Thoracic aorta (tissue), 2 donors: ENCODE results near the gene ASTN1. TPM values are rescaled to one million over a fixed set of nuclear protein-coding genes. Genes with fewer than 3 reads are reported as not detected.

ENCODE experiments used
- ATAC-seq: fragments of 150-250 bp; one replicate; pipeline ENCODE4 v1.8.0; 2017; ENCODE audit warnings: low read depth; ENCODE audit not compliant: insufficient number of reproducible peaks, low FRiP score
- DNase-seq: peaks from one replicate; pipeline ENCODE4 v3.0.0-alpha.2; 2020; ENCODE audit warnings: low spot score
- H3K27ac ChIP-seq, 2 donors: fragments of 200-600 bp; sonication (generic); 1 replicate in 1 of 2; 2 replicates in 1 of 2; pipeline ENCODE4 v1.5.1; 2016; ENCODE audit warnings: mild to moderate bottlenecking in 2 of 2, moderate library complexity in 2 of 2
- H3K27me3 ChIP-seq: fragments of 200-600 bp; sonication (generic); replicated peaks from 2 replicates; pipeline ENCODE4 v1.6.0; 2016; ENCODE audit warnings: mild to moderate bottlenecking; ENCODE audit not compliant: insufficient read depth
- H3K36me3 ChIP-seq: fragments of 200-600 bp; sonication (generic); one replicate; pipeline ENCODE4 v1.5.1; 2016
- H3K4me1 ChIP-seq, 2 donors: fragments of 200-600 bp; sonication (generic); 1 replicate in 1 of 2; 2 replicates in 1 of 2; pipeline versions ENCODE4 v1.5.1 to v1.6.0; 2016; ENCODE audit warnings: low read depth in 2 of 2, mild to moderate bottlenecking in 1 of 2; ENCODE audit not compliant: control insufficient read depth in 1 of 2
- H3K4me3 ChIP-seq: fragments of 200-600 bp; sonication (generic); 2 replicates; pipeline ENCODE4 v1.5.1; 2016; ENCODE audit warnings: mild to moderate bottlenecking
- H3K9me3 ChIP-seq: fragments of 200-600 bp; sonication (generic); 2 replicates; pipeline ENCODE4 v1.5.1; 2016
- CTCF ChIP-seq: fragments of 200-600 bp; sonication (generic); IDR thresholded peaks from one replicate; pipeline ENCODE4 v1.5.1; 2019; ENCODE audit warnings: antibody characterized with exemption
- total RNA-seq, 2 donors: library from RNA; depleted of rRNA; stranded (reverse); fragments of >200 nt; gene quantifications; one replicate each; pipeline versions ENCODE4 v1.1.0 to v1.2.3, GENCODE V29; 2016

The ASTN1 gene
- total RNA-seq, 2 donors from 2014 or later = 0.41 to 0.42 TPM

DNA sequence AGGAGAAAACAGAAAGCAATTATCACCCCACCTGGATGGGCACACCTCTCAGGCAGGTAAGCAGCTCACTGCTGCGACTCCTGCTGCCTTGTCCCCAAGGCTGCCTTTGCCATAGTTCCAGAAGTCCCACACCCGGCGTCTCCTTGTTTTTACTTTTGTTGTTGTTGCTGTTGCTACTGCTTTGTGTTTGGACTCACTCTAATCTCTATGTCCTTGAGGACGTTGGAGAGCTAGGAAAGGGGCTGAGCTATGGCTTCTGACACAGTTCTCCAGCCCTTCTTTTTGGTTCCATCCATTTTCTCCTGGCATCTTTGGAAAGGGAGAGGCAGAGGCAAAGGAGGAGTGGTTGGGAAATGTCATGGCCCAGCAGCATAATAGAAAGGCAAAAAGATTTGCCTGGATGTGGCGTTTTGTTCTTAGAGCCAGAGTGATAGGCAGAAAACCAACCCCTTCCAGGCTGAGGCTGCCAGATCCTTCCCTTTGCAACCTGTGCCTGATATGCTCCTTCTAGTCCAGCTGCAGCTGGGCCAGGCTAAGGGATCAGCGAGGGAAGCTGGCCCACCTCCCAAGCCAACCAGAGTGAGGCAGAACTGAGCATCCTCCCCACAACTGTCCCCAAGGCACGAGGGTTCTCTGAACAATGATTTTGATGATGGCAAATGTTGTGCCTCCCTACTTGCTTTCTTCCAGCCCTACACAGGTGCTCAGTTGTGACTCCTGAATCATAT, 270.7 kb downstream of the ASTN1 start:
- Histone ChIP-seq H3K36me3 (no peaks in the 10 kb centered on the region), H3K4me1 (peaks cover 0 to 4% of the 10 kb centered on the region in 2 donors), H3K27me3 (no peaks in the 10 kb centered on the region), H3K9me3 (no peaks in the 10 kb centered on the region), H3K4me3 (no peak overlapping the region), H3K27ac (no peak overlapping the region)
- DNase-seq (no peak), ATAC-seq (no peak)
- TF ChIP-seq CTCF = no peak

DNA sequence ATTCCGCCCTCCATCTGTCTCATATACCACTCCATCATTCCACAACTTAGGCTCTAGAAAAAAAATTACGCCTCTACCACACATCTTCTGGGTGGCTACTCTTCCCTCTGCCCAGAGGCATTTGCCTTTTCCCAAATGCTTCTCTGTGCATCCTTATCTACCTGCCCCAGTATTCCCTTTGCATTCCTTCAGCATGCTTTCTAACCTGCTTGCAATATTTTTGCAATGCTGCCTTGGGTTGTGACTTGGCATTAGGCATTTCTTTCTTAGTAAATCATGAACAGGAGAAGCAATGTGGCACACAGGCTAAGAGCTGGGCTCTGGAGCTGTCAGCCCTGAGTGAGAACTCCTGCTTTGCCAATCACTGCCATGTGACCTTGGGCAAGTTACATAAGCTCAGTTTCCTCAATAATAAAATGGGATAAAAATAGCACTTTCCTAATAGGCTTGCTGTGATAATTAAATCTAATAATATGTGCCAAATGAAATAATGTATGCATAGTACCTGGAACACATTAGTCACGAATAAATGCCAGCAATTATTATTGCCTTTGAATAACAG, 276.0 kb downstream of the ASTN1 start:
- Histone ChIP-seq H3K27me3 (no peaks in the 10 kb centered on the region), H3K27ac (no peak overlapping the region), H3K4me1 (peaks cover 0 to 5% of the 10 kb centered on the region in 2 donors), H3K4me3 (no peak overlapping the region), H3K9me3 (no peaks in the 10 kb centered on the region), H3K36me3 (no peaks in the 10 kb centered on the region)
- DNase-seq = no peak
- ATAC-seq = no peak
- TF ChIP-seq CTCF = no peak

DNA sequence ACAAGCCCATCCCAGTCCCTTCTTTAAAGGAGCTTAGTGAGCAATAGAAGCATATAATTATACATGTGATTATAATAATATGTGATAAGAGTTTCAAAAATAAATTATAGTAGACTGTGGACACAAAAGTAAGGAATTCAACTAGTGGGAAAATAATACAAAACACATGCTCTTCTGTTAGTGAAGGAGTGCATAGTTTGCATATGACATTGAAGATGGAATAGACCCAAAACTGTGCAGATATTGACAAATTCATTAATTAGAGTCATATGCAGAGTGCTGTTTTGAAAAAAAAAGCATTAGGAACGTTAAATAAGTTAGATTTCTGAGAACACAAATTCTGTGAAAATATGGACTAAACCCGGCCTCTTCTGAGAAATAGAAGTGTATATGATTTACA, 278.8 kb downstream of the ASTN1 start:
- H3K4me1 ChIP-seq = peaks cover 1 to 5% of the 10 kb centered on the region in 2 donors
- no peak for DNase-seq
- no peaks in the 10 kb centered on the region for H3K36me3 ChIP-seq
- no peaks in the 10 kb centered on the region for H3K9me3 ChIP-seq
- no peak overlapping the region for H3K27ac ChIP-seq
- TF ChIP-seq CTCF = no peak
- H3K4me3 ChIP-seq = no peak overlapping the region
- no peak for ATAC-seq
- no peaks in the 10 kb centered on the region for H3K27me3 ChIP-seq

- peaks cover 3 to 5% of the 10 kb centered on the region in 2 donors for H3K4me1 ChIP-seq
- no peak for DNase-seq
- no peaks in the 10 kb centered on the region for H3K27me3 ChIP-seq
- no peaks in the 10 kb centered on the region for H3K36me3 ChIP-seq
- no peak for ATAC-seq
- no peak overlapping the region for H3K4me3 ChIP-seq
- TF ChIP-seq CTCF = no peak
- no peak overlapping the region for H3K27ac ChIP-seq
- no peaks in the 10 kb centered on the region for H3K9me3 ChIP-seq
These were observed 279.2 kb downstream of the ASTN1 start for GRCh38 chr1:176885341-176885740.

GRCh38 chr1:176884911-176885310, 279.6 kb downstream of the ASTN1 start:
- TF ChIP-seq CTCF = no peak
- no peak overlapping the region for H3K4me3 ChIP-seq
- H3K27me3 ChIP-seq = no peaks in the 10 kb centered on the region
- no peaks in the 10 kb centered on the region for H3K36me3 ChIP-seq
- H3K4me1 ChIP-seq = peaks cover 3 to 5% of the 10 kb centered on the region in 2 donors
- no peak for DNase-seq
- no peaks in the 10 kb centered on the region for H3K9me3 ChIP-seq
- no peak for ATAC-seq
- no peak overlapping the region for H3K27ac ChIP-seq
